ENCODE measurements around the gene CACNA1C. TPM values are rescaled to one million over a fixed set of nuclear protein-coding genes. Genes with fewer than 3 reads are reported as not detected.

CACNA1C gene
- total and polyA plus RNA-seq, 2 of the 4 experiments (the other 2 are of a cell fraction) = 1.6 to 2.6 TPM

DNA sequence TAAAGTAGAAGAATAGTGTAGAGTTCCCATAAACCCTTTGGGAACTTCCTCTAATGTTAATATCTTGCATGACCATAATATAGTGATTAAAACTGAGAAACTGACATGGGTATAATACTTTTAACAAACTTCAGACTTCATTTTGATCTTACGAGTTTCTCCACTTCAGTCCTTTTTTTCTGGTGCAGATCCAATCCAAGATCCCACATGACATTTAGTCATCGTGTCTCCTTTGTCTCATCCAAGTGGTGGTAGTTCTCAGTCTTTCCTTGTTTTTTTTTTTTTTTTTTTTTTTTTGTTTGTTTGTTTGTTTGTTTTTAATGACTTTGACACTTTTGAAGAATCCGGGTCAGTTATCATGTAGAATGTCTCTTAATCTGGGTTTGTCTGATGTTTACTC, 179.2 kb downstream of the CACNA1C start:
- Histone ChIP-seq H3K4ac (ENCODE audit: low read depth, low read length) (no peak overlapping the region), H2BK20ac (ENCODE audit: low read depth, low read length) (no peak overlapping the region), H2AK5ac (ENCODE audit: low read depth, low read length) (no peak overlapping the region), H4K91ac (ENCODE audit: insufficient read depth, low read depth, low read length) (no peak overlapping the region), H3K4me2 (ENCODE audit: low read depth, low read length) (no peak overlapping the region), H3K36me3 (ENCODE audit: control insufficient read depth, insufficient read depth, low read length) (no peaks in the 10 kb centered on the region), H3K27me3 (ENCODE audit: control insufficient read depth, insufficient read depth, low read length) (no peaks in the 10 kb centered on the region), H3K4me1 (ENCODE audit: control insufficient read depth, insufficient read depth, low read length) (peaks cover 6% of the 10 kb centered on the region), H3K79me1 (ENCODE audit: low read depth in 1 of 2, low read length in 2 of 2) (peaks cover 4% of the 10 kb centered on the region in 2 experiments; a peak in 2 of 4 replicates), H4K5ac (ENCODE audit: low read depth, low read length) (no peak overlapping the region), H2BK120ac (ENCODE audit: low read depth, low read length) (no peak overlapping the region), H3K27ac (ENCODE audit: insufficient read depth, low read length) (no peak overlapping the region), H2AFZ (replicated peaks; ENCODE audit: low read length, poor library complexity) (no peak overlapping the region), H3K14ac (replicated peaks; ENCODE audit: low read depth, low read length) (no peak overlapping the region), H4K20me1 (ENCODE audit: insufficient read depth, low read length) (no peaks in the 10 kb centered on the region), H2BK15ac (ENCODE audit: low read depth, low read length) (no peak overlapping the region), H3K9me3 (ENCODE audit: control insufficient read depth, insufficient read depth, low read length) (no peaks in the 10 kb centered on the region), H4K8ac (ENCODE audit: low read depth in 2 of 2, low read length in 2 of 2) (no peak overlapping the region), H3K4me3 (ENCODE audit: insufficient read depth, low read depth, low read length) (no peak overlapping the region), H2BK5ac (ENCODE audit: low read depth, low read length, poor library complexity, severe bottlenecking) (no peak overlapping the region), H3K9me1 (ENCODE audit: insufficient read depth, low read length) (peaks cover 3% of the 10 kb centered on the region; the same call in 1 of the 2 replicates), H3K56ac (ENCODE audit: extremely low read depth, insufficient read depth, low read length) (no peak overlapping the region), H3K9ac (ENCODE audit: low read depth, low read length) (no peak overlapping the region), H3K18ac (ENCODE audit: low read depth, low read length) (no peak overlapping the region), H2AK9ac (replicated peaks; ENCODE audit: low read depth, low read length, poor library complexity) (no peak overlapping the region), H3K23ac (ENCODE audit: low read depth, low read length) (no peak overlapping the region)
- in situ Hi-C loops (cut with MboI; ENCODE audit: low sequenced_read_pairs) (no loop called here), intact Hi-C loops (cut with micrococcal nuclease) (no loop called here), dilution Hi-C loops (cut with HindIII; ENCODE audit: low sequenced_read_pairs, unreplicated experiment) (no loop called here)
- WGBS, 2 experiments (ENCODE audit: extremely low coverage in 2 of 2, insufficient read length in 1 of 2) = no CpG with 5 or more reads among the region's 3 CpGs
- DNase-seq = no peak
- TF ChIP-seq, protein P1, sequence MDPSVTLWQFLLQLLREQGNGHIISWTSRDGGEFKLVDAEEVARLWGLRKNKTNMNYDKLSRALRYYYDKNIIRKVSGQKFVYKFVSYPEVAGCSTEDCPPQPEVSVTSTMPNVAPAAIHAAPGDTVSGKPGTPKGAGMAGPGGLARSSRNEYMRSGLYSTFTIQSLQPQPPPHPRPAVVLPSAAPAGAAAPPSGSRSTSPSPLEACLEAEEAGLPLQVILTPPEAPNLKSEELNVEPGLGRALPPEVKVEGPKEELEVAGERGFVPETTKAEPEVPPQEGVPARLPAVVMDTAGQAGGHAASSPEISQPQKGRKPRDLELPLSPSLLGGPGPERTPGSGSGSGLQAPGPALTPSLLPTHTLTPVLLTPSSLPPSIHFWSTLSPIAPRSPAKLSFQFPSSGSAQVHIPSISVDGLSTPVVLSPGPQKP (IDR thresholded peaks at IDR 0.05; ENCODE audit: borderline replicate concordance, low read depth, low read length) = no peak
- TF ChIP-seq MAFK (IDR thresholded peaks at IDR 0.05; ENCODE audit: low read depth, low read length) = no peak
- TF ChIP-seq, protein P2, sequence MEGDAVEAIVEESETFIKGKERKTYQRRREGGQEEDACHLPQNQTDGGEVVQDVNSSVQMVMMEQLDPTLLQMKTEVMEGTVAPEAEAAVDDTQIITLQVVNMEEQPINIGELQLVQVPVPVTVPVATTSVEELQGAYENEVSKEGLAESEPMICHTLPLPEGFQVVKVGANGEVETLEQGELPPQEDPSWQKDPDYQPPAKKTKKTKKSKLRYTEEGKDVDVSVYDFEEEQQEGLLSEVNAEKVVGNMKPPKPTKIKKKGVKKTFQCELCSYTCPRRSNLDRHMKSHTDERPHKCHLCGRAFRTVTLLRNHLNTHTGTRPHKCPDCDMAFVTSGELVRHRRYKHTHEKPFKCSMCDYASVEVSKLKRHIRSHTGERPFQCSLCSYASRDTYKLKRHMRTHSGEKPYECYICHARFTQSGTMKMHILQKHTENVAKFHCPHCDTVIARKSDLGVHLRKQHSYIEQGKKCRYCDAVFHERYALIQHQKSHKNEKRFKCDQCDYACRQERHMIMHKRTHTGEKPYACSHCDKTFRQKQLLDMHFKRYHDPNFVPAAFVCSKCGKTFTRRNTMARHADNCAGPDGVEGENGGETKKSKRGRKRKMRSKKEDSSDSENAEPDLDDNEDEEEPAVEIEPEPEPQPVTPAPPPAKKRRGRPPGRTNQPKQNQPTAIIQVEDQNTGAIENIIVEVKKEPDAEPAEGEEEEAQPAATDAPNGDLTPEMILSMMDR (conservative IDR thresholded peaks at IDR 0.05; ENCODE audit: low read depth, low read length) = no peak
- no peak for TF ChIP-seq BHLHE40 (IDR thresholded peaks at IDR 0.05; ENCODE audit: low read depth, low read length)
- no peak for TF ChIP-seq RFX5 (IDR thresholded peaks at IDR 0.05; ENCODE audit: low read depth, low read length)
- no peak for TF ChIP-seq MAZ (IDR thresholded peaks at IDR 0.05; ENCODE audit: borderline replicate concordance, low read depth, low read length)
- TF ChIP-seq POLR2A (IDR thresholded peaks at IDR 0.05; ENCODE audit: low read depth, low read length) = no peak
- TF ChIP-seq RCOR1 (IDR thresholded peaks at IDR 0.05; ENCODE audit: insufficient replicate concordance, low read length) = no peak
- TF ChIP-seq, protein P3, sequence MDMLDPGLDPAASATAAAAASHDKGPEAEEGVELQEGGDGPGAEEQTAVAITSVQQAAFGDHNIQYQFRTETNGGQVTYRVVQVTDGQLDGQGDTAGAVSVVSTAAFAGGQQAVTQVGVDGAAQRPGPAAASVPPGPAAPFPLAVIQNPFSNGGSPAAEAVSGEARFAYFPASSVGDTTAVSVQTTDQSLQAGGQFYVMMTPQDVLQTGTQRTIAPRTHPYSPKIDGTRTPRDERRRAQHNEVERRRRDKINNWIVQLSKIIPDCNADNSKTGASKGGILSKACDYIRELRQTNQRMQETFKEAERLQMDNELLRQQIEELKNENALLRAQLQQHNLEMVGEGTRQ (IDR thresholded peaks at IDR 0.05; ENCODE audit: low read depth, low read length) = no peak
- TF ChIP-seq MXI1 (IDR thresholded peaks at IDR 0.05; ENCODE audit: borderline replicate concordance, low read depth, low read length) = no peak
- TF ChIP-seq RAD21 (IDR thresholded peaks at IDR 0.05; ENCODE audit: low read length) = no peak
- no peak for TF ChIP-seq CHD1 (IDR thresholded peaks at IDR 0.05; ENCODE audit: low read depth, low read length)
- TF ChIP-seq CEBPB (IDR thresholded peaks at IDR 0.05; ENCODE audit: low read depth, low read length) = no peak
- no peak for TF ChIP-seq FOS (IDR thresholded peaks at IDR 0.05; ENCODE audit: low read depth, low read length)
- TF ChIP-seq NFE2L2 (IDR thresholded peaks at IDR 0.05; ENCODE audit: low read depth, low read length) = no peak
- TF ChIP-seq SMC3 (IDR thresholded peaks at IDR 0.05; ENCODE audit: low read depth, low read length) = no peak
- ChIA-PET CTCF (interaction anchor here (1.1 kb wide), 1 partner anchor 9 kb away, joined by 3 read pairs; no protein-coding TSS in a partner anchor), POLR2A (ENCODE audit: unreplicated experiment) (interaction anchor here (0.6 kb wide), 1 partner anchor 41 kb away, joined by 3 read pairs; no protein-coding TSS in a partner anchor)
- ATAC-seq (ENCODE audit: low read depth) = no peak
- BruUV-seq (replicated peaks) = no TSS peak

All from IMR-90 (cell line).